Adrenal gland (tissue), 5 donors: Measurements from ENCODE around the gene BSN.
"Not testable (repeated sequence)": the region's sequence is repeated elsewhere in the genome, so short reads cannot be mapped to it uniquely, and the experiment has no call there.

Experiments
- CTCF ChIP-seq, 6 experiments: fragments of 450-650 bp in 4 of 6; fragments of 200-600 bp in 2 of 6; sonication (generic) in 1 of 6; IDR thresholded peaks; 1 replicate in 5 of 6; 2 replicates in 1 of 6; pipeline versions ENCODE4 v1.5.1 to v1.8.0; 2016 to 2021; ENCODE audit warnings: antibody characterized with exemption in 6 of 6, mild to moderate bottlenecking in 2 of 6, moderate library complexity in 1 of 6
- POLR2A ChIP-seq, 2 donors: fragments of 450-650 bp; IDR thresholded peaks; one replicate each; pipeline ENCODE4 v1.6.1; 2017; ENCODE audit warnings: antibody characterized with exemption in 2 of 2, mild to moderate bottlenecking in 2 of 2, moderate library complexity in 1 of 2
- donor health status: DM: no; HTN: no; CAD: no.

DNA sequence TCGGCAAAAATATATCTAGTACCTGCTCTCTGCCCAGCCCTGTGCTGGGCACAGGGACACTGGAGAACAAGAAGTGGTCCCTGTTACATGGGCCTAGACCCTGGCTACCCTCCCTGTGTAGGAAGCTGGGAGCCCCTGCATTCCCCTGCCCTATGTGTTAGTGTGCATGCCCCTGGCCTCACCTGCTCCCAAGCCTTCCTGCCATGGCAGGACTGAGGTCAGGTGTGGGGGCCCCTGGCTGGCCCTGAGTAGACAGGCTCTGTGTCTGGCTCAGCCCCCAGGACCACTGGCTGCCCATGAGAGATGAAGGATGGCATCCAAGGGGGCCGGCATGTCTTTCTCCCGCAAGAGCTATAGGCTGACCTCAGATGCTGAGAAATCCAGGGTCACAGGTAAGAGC is 136.6 kb downstream of the BSN start:
- TF ChIP-seq CTCF, POLR2A (IDR thresholded peaks at IDR 0.05): not testable (repeated sequence)
